Endothelial cell of umbilical vein (primary cell): ENCODE measurements around the gene HMGCL. TPM values are rescaled to one million over a fixed set of nuclear protein-coding genes. Genes with fewer than 3 reads are reported as not detected.

Experiments
- BruUV-seq: library from RNA; stranded (reverse); fragments of 400-500 nt; replicated peaks from 2 replicates; lab custom pipeline; 2021; lab: Mats Ljungman, UMichigan
- CTCF ChIA-PET: fragments of 300-600, 350-600 bp; sonication (Branson Sonifier 250); formaldehyde crosslinking; loops from one replicate; lab custom pipeline; 2021; ENCODE audit warnings: antibody characterized with exemption, inconsistent platforms; lab: Charles Lee
- POLR2A ChIA-PET: fragments of 300-600, 350-600 bp; sonication (Branson Sonifier 250); formaldehyde crosslinking; loops from one replicate; lab custom pipeline; 2021; ENCODE audit warnings: antibody characterized with exemption, inconsistent platforms; lab: Charles Lee
- DNase-seq: peaks from one replicate; pipeline ENCODE4 v3.0.0-alpha.2; 2011; ENCODE audit warnings: low read depth, low spot score
- FAIRE-seq: peaks from 2 replicates; lab custom pipeline; 2011; peaks lifted over from hg19 to GRCh38; lab: Jason Lieb, UNC
- H2AFZ ChIP-seq: 2 replicates; pipeline ENCODE4 v1.6.0; 2012; ENCODE audit warnings: low read depth, low read length, control low read depth, inconsistent platforms
- H3K27ac ChIP-seq: 2 replicates; pipeline ENCODE4 v1.5.1; 2011; ENCODE audit warnings: low read depth, mild to moderate bottlenecking, control low read depth, low read length, moderate library complexity; ENCODE audit not compliant: insufficient read depth
- H3K27me3 ChIP-seq, 2 experiments: 2 replicates each; pipeline versions ENCODE4 v1.6.0 to v1.6.1; 2011; ENCODE audit warnings: low read length in 2 of 2, mixed read lengths in 1 of 2; ENCODE audit not compliant: control insufficient read depth in 2 of 2, insufficient read depth in 2 of 2
- H3K36me3 ChIP-seq, 2 experiments: 2 replicates in 1 of 2; 3 replicates in 1 of 2; pipeline ENCODE4 v1.5.1; 2011; ENCODE audit warnings: low read length in 2 of 2, mild to moderate bottlenecking in 1 of 2, moderate library complexity in 1 of 2; ENCODE audit not compliant: control insufficient read depth in 2 of 2, insufficient read depth in 2 of 2; ENCODE audit errors: extremely low read depth in 1 of 2
- H3K4me1 ChIP-seq: 3 replicates; pipeline ENCODE4 v1.5.1; 2011; ENCODE audit warnings: mild to moderate bottlenecking, low read length; ENCODE audit not compliant: control insufficient read depth, insufficient read depth; ENCODE audit errors: extremely low read depth
- H3K4me2 ChIP-seq: 2 replicates; pipeline ENCODE4 v1.6.1; 2011; ENCODE audit warnings: low read length, control low read depth, mixed read lengths; ENCODE audit not compliant: insufficient read depth
- H3K4me3 ChIP-seq, 3 experiments: fragments of 200-600 bp in 1 of 3; sonication (generic), shearing (Covaris generic) in 1 of 3; replicated peaks in 1 of 3; 2 replicates each; pipeline ENCODE4 v1.5.1; 2011 to 2016; ENCODE audit warnings: control low read depth in 3 of 3, low read length in 3 of 3, mild to moderate bottlenecking in 2 of 3, inconsistent platforms in 1 of 3, low read depth in 1 of 3, moderate library complexity in 1 of 3; ENCODE audit not compliant: insufficient read depth in 1 of 3
- H3K79me2 ChIP-seq: 2 replicates; pipeline ENCODE4 v1.6.0; 2012; ENCODE audit warnings: low read length, inconsistent platforms; ENCODE audit not compliant: control insufficient read depth, insufficient read depth
- H3K9ac ChIP-seq: replicated peaks from 2 replicates; pipeline ENCODE3; 2011; ENCODE audit warnings: low read length, control low read depth; ENCODE audit not compliant: insufficient read depth; ENCODE audit errors: extremely low read depth
- H3K9me1 ChIP-seq: replicated peaks from 3 replicates; pipeline ENCODE4 v1.6.0; 2011; ENCODE audit warnings: mild to moderate bottlenecking, low read length; ENCODE audit not compliant: control insufficient read depth, insufficient read depth; ENCODE audit errors: extremely low read depth
- H3K9me3 ChIP-seq: replicated peaks from 2 replicates; pipeline ENCODE4 v1.5.1; 2012; ENCODE audit warnings: low read length, inconsistent platforms; ENCODE audit not compliant: control insufficient read depth, insufficient read depth
- H4K20me1 ChIP-seq: replicated peaks from 2 replicates; pipeline ENCODE3; 2011; ENCODE audit warnings: mild to moderate bottlenecking, low read length; ENCODE audit not compliant: control insufficient read depth, insufficient read depth; ENCODE audit errors: extremely low read depth
- EZH2 ChIP-seq: IDR thresholded peaks from 2 replicates; pipeline ENCODE4 v1.6.1; 2012; ENCODE audit warnings: borderline replicate concordance, low read depth, mild to moderate bottlenecking, moderate library complexity, low read length, inconsistent platforms; ENCODE audit not compliant: severe bottlenecking
- FOS ChIP-seq: IDR thresholded peaks from 2 replicates; pipeline ENCODE4 v1.6.1; 2011; ENCODE audit warnings: mild to moderate bottlenecking, low read length, moderate library complexity, borderline replicate concordance; ENCODE audit not compliant: insufficient read depth
- GATA2 ChIP-seq: IDR thresholded peaks from 2 replicates; pipeline ENCODE4 v1.7.0; 2011; ENCODE audit warnings: low read depth, mild to moderate bottlenecking, moderate library complexity, mixed read lengths, low read length; ENCODE audit not compliant: insufficient read length, insufficient read depth
- JUN ChIP-seq: IDR thresholded peaks from 2 replicates; pipeline ENCODE4 v1.6.1; 2011; ENCODE audit warnings: borderline replicate concordance, low read depth; ENCODE audit not compliant: insufficient read length, insufficient read depth
- MYC ChIP-seq: IDR thresholded peaks from one replicate; pipeline ENCODE4 v1.6.1; 2011; ENCODE audit warnings: mild to moderate bottlenecking, low read depth, low read length
- POLR2A ChIP-seq: IDR thresholded peaks from 2 replicates; pipeline ENCODE4 v1.6.1; 2012; ENCODE audit warnings: low read depth, mild to moderate bottlenecking, control low read depth, low read length
- POLR2AphosphoS5 ChIP-seq: IDR thresholded peaks from 2 replicates; pipeline ENCODE4 v1.6.1; 2012; ENCODE audit warnings: low read depth, mild to moderate bottlenecking, control low read depth, low read length, moderate library complexity; ENCODE audit not compliant: insufficient read depth
- dilution Hi-C: fragments of 300-500 bp; cut with MboI; formaldehyde crosslinking; loops from one replicate; pipeline ENCODE4 v1.15.0; 2019; ENCODE audit warnings: low sequenced_read_pairs; ENCODE audit not compliant: extremely low pct_ligation_motif_present
- intact Hi-C: fragments of 100-400 bp; cut with micrococcal nuclease; formaldehyde crosslinking; loops from one replicate; pipeline ENCODE4 v1.10.0; 2022
- polyA plus RNA-seq, 4 experiments: library from polyadenylated mRNA; depleted of rRNA in 3 of 4; stranded (reverse) in 3 of 4; unstranded in 1 of 4; fragments of >200 nt; gene quantifications; 2 replicates each; pipeline versions ENCODE4 v1.2.1 to v1.2.3, GENCODE V29; 2011 to 2012; ENCODE audit warnings: missing spikeins in 1 of 4
- total RNA-seq: library from RNA; stranded (reverse); gene quantifications from 2 replicates; pipeline ENCODE4 v1.2.3, GENCODE V29; 2021
- TF ChIP-seq, protein P1 (sequence below), 2 donors: IDR thresholded peaks; 1 replicate in 1 of 2; 2 replicates in 1 of 2; pipeline ENCODE4 v1.5.1; 2011; ENCODE audit warnings: low read length in 2 of 2, mild to moderate bottlenecking in 2 of 2, moderate library complexity in 2 of 2, control low read depth in 1 of 2, inconsistent platforms in 1 of 2, low read depth in 1 of 2; ENCODE audit not compliant: insufficient read depth in 1 of 2; ENCODE audit errors: extremely low read depth in 1 of 2
- TF ChIP-seq, protein P2 (sequence below): IDR thresholded peaks from 2 replicates; pipeline ENCODE4 v1.6.1; 2011; ENCODE audit not compliant: insufficient read depth, insufficient read length

The HMGCL gene
- total and polyA plus RNA-seq, 2 donors (not counting 3 experiments of a cell fraction or from before 2014, with no cell fraction given): 24.2 to 30.0 TPM

DNA sequence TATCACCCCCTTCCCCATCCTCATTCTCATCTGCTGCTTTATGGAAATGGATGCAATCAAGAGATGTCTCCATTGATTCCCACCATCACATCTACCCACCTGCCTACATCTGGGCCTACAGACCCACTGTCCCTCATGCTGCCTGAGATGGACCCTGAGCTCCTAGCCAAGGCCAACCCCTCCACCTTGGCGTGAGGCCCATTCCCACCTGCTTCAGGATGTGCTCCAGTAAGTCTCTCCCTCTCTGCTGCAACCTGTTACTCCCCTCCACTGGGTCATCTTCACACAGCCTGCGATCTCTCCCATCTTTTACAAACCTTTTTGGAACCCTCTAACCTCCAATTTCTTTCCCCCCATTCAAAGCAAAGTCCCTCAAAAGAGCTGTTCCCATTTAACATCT is 20.2 kb downstream of the HMGCL start:
- H3K4me3 ChIP-seq: no peak overlapping the region
- ChIA-PET CTCF (interaction anchor here (1.5 to 1.6 kb wide), 2 partner anchors 33 to 112 kb away, joined by 3 to 8 read pairs; no protein-coding TSS in a partner anchor), POLR2A (no interaction called here)

GRCh38 chr1:23804183-23804835 is 20.9 kb downstream of the HMGCL start:
- Histone ChIP-seq H3K36me3 (peaks cover 0 to 2% of the 10 kb centered on the region in 2 experiments), H3K4me2 (no peak overlapping the region), H4K20me1 (no peaks in the 10 kb centered on the region), H3K79me2 (no peaks in the 10 kb centered on the region), H3K27ac (no peak overlapping the region), H2AFZ (no peak overlapping the region), H3K27me3 (no peaks in the 10 kb centered on the region), H3K9me1 (no peaks in the 10 kb centered on the region), H3K9me3 (no peaks in the 10 kb centered on the region), H3K4me3 (no peak overlapping the region), H3K4me1 (peaks cover 10% of the 10 kb centered on the region), H3K9ac (no peak overlapping the region)
- DNase-seq (no peak), FAIRE-seq (no peak)
- CTCF ChIA-PET: interaction anchor here (0.7 to 1.2 kb wide), 2 partner anchors 51 to 64 kb away, joined by 3 to 4 read pairs; partner anchors contain the start of gene FUCA1
- TF ChIP-seq, protein P1, sequence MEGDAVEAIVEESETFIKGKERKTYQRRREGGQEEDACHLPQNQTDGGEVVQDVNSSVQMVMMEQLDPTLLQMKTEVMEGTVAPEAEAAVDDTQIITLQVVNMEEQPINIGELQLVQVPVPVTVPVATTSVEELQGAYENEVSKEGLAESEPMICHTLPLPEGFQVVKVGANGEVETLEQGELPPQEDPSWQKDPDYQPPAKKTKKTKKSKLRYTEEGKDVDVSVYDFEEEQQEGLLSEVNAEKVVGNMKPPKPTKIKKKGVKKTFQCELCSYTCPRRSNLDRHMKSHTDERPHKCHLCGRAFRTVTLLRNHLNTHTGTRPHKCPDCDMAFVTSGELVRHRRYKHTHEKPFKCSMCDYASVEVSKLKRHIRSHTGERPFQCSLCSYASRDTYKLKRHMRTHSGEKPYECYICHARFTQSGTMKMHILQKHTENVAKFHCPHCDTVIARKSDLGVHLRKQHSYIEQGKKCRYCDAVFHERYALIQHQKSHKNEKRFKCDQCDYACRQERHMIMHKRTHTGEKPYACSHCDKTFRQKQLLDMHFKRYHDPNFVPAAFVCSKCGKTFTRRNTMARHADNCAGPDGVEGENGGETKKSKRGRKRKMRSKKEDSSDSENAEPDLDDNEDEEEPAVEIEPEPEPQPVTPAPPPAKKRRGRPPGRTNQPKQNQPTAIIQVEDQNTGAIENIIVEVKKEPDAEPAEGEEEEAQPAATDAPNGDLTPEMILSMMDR (IDR thresholded peaks at IDR 0.05; ENCODE audit: extremely low read depth in 1 of 2, insufficient read depth in 1 of 2, low read depth in 1 of 2, low read length in 2 of 2): peak in 1 of 2 donors; percentile 46
- TF ChIP-seq FOS: no peak
- TF ChIP-seq GATA2: no peak
- no peak for TF ChIP-seq POLR2A
- TF ChIP-seq EZH2: no peak
- no peak for TF ChIP-seq JUN
- TF ChIP-seq MYC: no peak
- TF ChIP-seq, protein P2, sequence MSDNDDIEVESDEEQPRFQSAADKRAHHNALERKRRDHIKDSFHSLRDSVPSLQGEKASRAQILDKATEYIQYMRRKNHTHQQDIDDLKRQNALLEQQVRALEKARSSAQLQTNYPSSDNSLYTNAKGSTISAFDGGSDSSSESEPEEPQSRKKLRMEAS: no peak
- POLR2A ChIA-PET: no interaction called here
- intact Hi-C loops: loop anchor here (5.0 kb wide), 1 partner anchor 247 kb away; the partner anchor contains the start of gene ID3
- dilution Hi-C loops: no loop called here
- BruUV-seq: no TSS peak

More for the DNA sequence above, 20.2 kb downstream of the HMGCL start:
- Histone ChIP-seq H3K27ac (no peak overlapping the region), H3K9ac (no peak overlapping the region), H3K9me1 (no peaks in the 10 kb centered on the region), H2AFZ (no peak overlapping the region), H3K79me2 (no peaks in the 10 kb centered on the region), H3K4me2 (no peak overlapping the region), H3K9me3 (no peaks in the 10 kb centered on the region), H3K27me3 (no peaks in the 10 kb centered on the region), H3K36me3 (peaks cover 0 to 2% of the 10 kb centered on the region in 2 experiments), H4K20me1 (no peaks in the 10 kb centered on the region), H3K4me1 (peaks cover 4% of the 10 kb centered on the region)
- TF ChIP-seq POLR2AphosphoS5 (no peak), POLR2A (no peak)
- dilution Hi-C loops (no loop called here), intact Hi-C loops (loop anchor here (5.0 kb wide), 1 partner anchor 222 kb away; no protein-coding TSS in a partner anchor)
- no TSS peak for BruUV-seq
- FAIRE-seq (no peak), DNase-seq (no peak)
